GM23338 (cell line): ENCODE data around the gene CD63. TPM values are rescaled to one million over a fixed set of nuclear protein-coding genes. Genes with fewer than 3 reads are reported as not detected.

Source experiments
- ATAC-seq: fragments of 200-7000 bp; cut with Tn5 transposase; 3 replicates; pipeline ENCODE4 v1.9.1; 2020
- DNase-seq: peaks from one replicate; pipeline ENCODE4 v3.0.0-alpha.2; 2015; ENCODE audit warnings: low spot score
- H2AFZ ChIP-seq: fragments of 200-600 bp; sonication (generic); 2 replicates; pipeline ENCODE4 v1.8.0; 2016; ENCODE audit warnings: antibody characterized with exemption, mild to moderate bottlenecking, moderate library complexity
- H3F3A ChIP-seq: fragments of 200-600 bp; sonication (generic); replicated peaks from 2 replicates; pipeline ENCODE4 v1.8.0; 2017; ENCODE audit warnings: antibody characterized with exemption, mixed run types, low read depth
- H3K27ac ChIP-seq: fragments of 200-600 bp; sonication (generic); 2 replicates; pipeline ENCODE4 v1.6.1; 2016; ENCODE audit warnings: low read depth
- H3K27me3 ChIP-seq: fragments of 200-600 bp; sonication (generic); 2 replicates; pipeline ENCODE4 v1.8.0; 2016; ENCODE audit warnings: mild to moderate bottlenecking, mixed run types, moderate library complexity; ENCODE audit not compliant: insufficient read depth
- H3K36me3 ChIP-seq: fragments of 200-600 bp; sonication (generic); 2 replicates; pipeline ENCODE4 v1.8.0; 2016; ENCODE audit warnings: mild to moderate bottlenecking; ENCODE audit not compliant: insufficient read depth
- H3K4me1 ChIP-seq: fragments of 200-600 bp; sonication (generic); 2 replicates; pipeline ENCODE4 v1.8.0; 2016; ENCODE audit warnings: mild to moderate bottlenecking, moderate library complexity; ENCODE audit not compliant: insufficient read depth
- H3K4me2 ChIP-seq: fragments of 200-600 bp; sonication (generic); 2 replicates; pipeline ENCODE4 v1.7.1; 2017; ENCODE audit warnings: mixed run types
- H3K4me3 ChIP-seq: fragments of 200-600 bp; sonication (generic); 2 replicates; pipeline ENCODE4 v1.6.1; 2016; ENCODE audit warnings: mixed run types
- H3K79me2 ChIP-seq: fragments of 200-600 bp; sonication (generic); replicated peaks from 2 replicates; pipeline ENCODE4 v1.8.0; 2017; ENCODE audit warnings: mild to moderate bottlenecking; ENCODE audit not compliant: insufficient read depth
- H3K9me2 ChIP-seq: fragments of 200-600 bp; sonication (generic); 2 replicates; pipeline ENCODE4 v1.8.0; 2017; ENCODE audit not compliant: insufficient read depth
- H4K20me1 ChIP-seq: fragments of 200-600 bp; sonication (generic); replicated peaks from 2 replicates; pipeline ENCODE4 v1.8.0; 2017; ENCODE audit warnings: mild to moderate bottlenecking; ENCODE audit not compliant: insufficient read depth
- H3K27ac Mint-ChIP-seq: 2 replicates; pipeline ENCODE4 v1.8.0; 2020; ENCODE audit warnings: inconsistent platforms, mild to moderate bottlenecking, moderate library complexity, mixed read lengths
- H3K27me3 Mint-ChIP-seq: 3 replicates; pipeline ENCODE4 v1.8.0; 2022; ENCODE audit warnings: low read depth, mild to moderate bottlenecking, moderate library complexity, mixed read lengths, inconsistent platforms; ENCODE audit not compliant: insufficient read depth, poor library complexity
- H3K36me3 Mint-ChIP-seq: 3 replicates; pipeline ENCODE4 v1.8.0; 2021; ENCODE audit warnings: low read depth, mild to moderate bottlenecking, inconsistent platforms, moderate library complexity, mixed read lengths
- H3K4me1 Mint-ChIP-seq: 3 replicates; pipeline ENCODE4 v1.8.0; 2020; ENCODE audit warnings: mild to moderate bottlenecking, inconsistent platforms, mixed read lengths
- H3K4me3 Mint-ChIP-seq: 3 replicates; pipeline ENCODE4 v1.8.0; 2021; ENCODE audit warnings: moderate library complexity, mild to moderate bottlenecking, inconsistent platforms, mixed read lengths
- H3K9me3 Mint-ChIP-seq: 3 replicates; pipeline ENCODE4 v1.8.0; 2020; ENCODE audit warnings: moderate library complexity, mild to moderate bottlenecking, inconsistent platforms, mixed read lengths
- CREB1 ChIP-seq: fragments of 250-450 bp; sonication (Bioruptor Pico); IDR thresholded peaks from 2 replicates; pipeline ENCODE4 v1.5.0; 2020; ENCODE audit warnings: low read depth, mild to moderate bottlenecking, moderate library complexity
- CTCF ChIP-seq, 2 experiments: fragments of 200-600 bp in 1 of 2; sonication (generic) in 1 of 2; conservative IDR thresholded peaks; 2 replicates each; pipeline versions ENCODE4 v1.5.1 to v1.6.1; 2016 to 2017; ENCODE audit warnings: antibody characterized with exemption in 2 of 2, low read depth in 2 of 2, mild to moderate bottlenecking in 2 of 2, moderate library complexity in 1 of 2
- POLR2AphosphoS5 ChIP-seq: IDR thresholded peaks from 2 replicates; pipeline ENCODE4 v1.6.1; 2016; ENCODE audit warnings: antibody characterized with exemption, low read depth
- REST ChIP-seq: IDR thresholded peaks from one replicate; pipeline ENCODE4 v1.6.1; 2018; ENCODE audit warnings: antibody characterized with exemption; ENCODE audit not compliant: unreplicated experiment
- STAT1 ChIP-seq: IDR thresholded peaks from one replicate; pipeline ENCODE4 v1.6.1; 2016; ENCODE audit warnings: antibody characterized with exemption; ENCODE audit not compliant: unreplicated experiment
- ZNF331 ChIP-seq: fragments of 250-450 bp; sonication (Bioruptor Pico); IDR thresholded peaks from 2 replicates; pipeline ENCODE4 v1.5.0; 2020; ENCODE audit warnings: low read depth, mild to moderate bottlenecking, moderate library complexity
- ZNF462 ChIP-seq: fragments of 250-450 bp; sonication (Bioruptor Pico); IDR thresholded peaks from 2 replicates; pipeline ENCODE4 v1.5.0; 2020; ENCODE audit warnings: mild to moderate bottlenecking, moderate library complexity
- long read RNA-seq: library from polyadenylated mRNA; unstranded; transcript quantifications from one replicate; pipeline ENCODE4 v2.0.0, GENCODE V29; 2020; ENCODE audit not compliant: unreplicated experiment
- polyA plus RNA-seq: library from polyadenylated mRNA; unstranded; fragments of >200 nt; fragmentation: Nextera tagmentation; extraction: Ambion mirVana; gene quantifications from 2 replicates; pipeline ENCODE4 v1.2.1, GENCODE V29; 2016
- total RNA-seq: library from RNA; depleted of rRNA; stranded (reverse); fragments of >200 nt; shearing (Covaris generic); gene quantifications from 2 replicates; pipeline ENCODE4 v1.2.3, GENCODE V29; 2014; rRNA removed

The CD63 gene
- total RNA-seq, result 294 and 307 TPM in 2 replicates
- 670 and 685 TPM in 2 replicates for polyA plus RNA-seq
- long read RNA-seq, transcript CD63-208 (8 exons, 1,233 nt), result minor isoform, 9 of 138 reads
- long read RNA-seq, transcript CD63-214 (7 exons, 949 nt), result minor isoform, 18 of 138 reads
- long read RNA-seq, transcript CD63-201 (8 exons, 1,070 nt), result major isoform, 104 of 138 reads
- long read RNA-seq, partial matches to known transcripts, result 4 of 138 reads
- long read RNA-seq, other reads (novel, unspliced or antisense), result 1 of 138 reads

GRCh38 chr12:55728939-55729818 lies at the start of gene CD63:
Gene CD63, minus strand, starts transcription at chr12:55729009. Its CDS starts 668 bp downstream, at chr12:55728341.
- H3K4me1 ChIP-seq, result peaks cover 28% of the 10 kb centered on the region
- H3K9me2 ChIP-seq, result no peaks in the 10 kb centered on the region
- H3K4me1 Mint-ChIP-seq, result peaks cover 40% of the 10 kb centered on the region
- H4K20me1 ChIP-seq, result 0 out of 2 replicates have a peak, but pooled peaks cover 6% of the 10 kb centered on the region
- H3K27ac ChIP-seq, result peak within 1 kb of the TSS; percentile 97
- peaks cover 14% of the 10 kb centered on the region for H3K79me2 ChIP-seq
- H3K9me3 Mint-ChIP-seq, result no peaks in the 10 kb centered on the region
- H3K4me2 ChIP-seq, result peak within 1 kb of the TSS; percentile 98
- TF ChIP-seq POLR2AphosphoS5, result peak; percentile 52
- TF ChIP-seq ZNF462 (CRISPR knock-in tag), result no peak
- no peak for TF ChIP-seq ZNF331
- TF ChIP-seq CTCF (conservative IDR thresholded peaks at IDR 0.05; ENCODE audit: low read depth in 2 of 2), result no peak
- peak; percentile 83 for TF ChIP-seq CREB1 (CRISPR knock-in tag)
- TF ChIP-seq REST, result no peak
- no peak for TF ChIP-seq STAT1
- peaks cover 13% of the 10 kb centered on the region; the same call in 1 of the 2 replicates for H3F3A ChIP-seq
- H3K27me3 Mint-ChIP-seq, result peaks cover 14% of the 10 kb centered on the region
- peak within 1 kb of the TSS; percentile 97 for H3K4me3 ChIP-seq
- peaks cover 33% of the 10 kb centered on the region for H3K36me3 Mint-ChIP-seq
- ATAC-seq (peak; percentile 75), DNase-seq (peak; percentile 96)
- no peaks in the 10 kb centered on the region for H3K27me3 ChIP-seq
- H2AFZ ChIP-seq, result peak within 1 kb of the TSS; percentile 32; the same call in 1 of the 2 replicates
- peaks cover 8% of the 10 kb centered on the region; the same call in 1 of the 2 replicates for H3K36me3 ChIP-seq
- H3K27ac Mint-ChIP-seq, result peak within 1 kb of the TSS; percentile 82
- H3K4me3 Mint-ChIP-seq, result peak within 1 kb of the TSS; percentile 86
